ENCODE results near the gene WDR62. TPM values are rescaled to one million over a fixed set of nuclear protein-coding genes. Genes with fewer than 3 reads are reported as not detected.

The WDR62 gene
- total RNA-seq, 4 donors from 2014 or later, result 0.78 to 1.8 (median 0.84) TPM

- Histone ChIP-seq H3K27me3 (no peaks in the 10 kb centered on the region), H3K9me3 (no peaks in the 10 kb centered on the region), H3K4me1 (no peaks in the 10 kb centered on the region), H3K27ac (no peak overlapping the region), H3K4me3 (replicated peaks in 1 of 3) (no peak overlapping the region), H3K36me3 (no peaks in the 10 kb centered on the region)
- 81 to 90% methylated on average over 6 of the region's 6 CpGs for WGBS, 2 donors
- no peak for DNase-seq
- intact Hi-C loops (cut with DNase I), result no loop called here
- TF ChIP-seq POLR2A (IDR thresholded peaks at IDR 0.05) (no peak), CTCF (IDR thresholded peaks at IDR 0.05) (no peak)
These were observed 42.3 kb downstream of the WDR62 start for GRCh38 chr19:36097036-36097435.

GRCh38 chr19:36099166-36099785, 44.6 kb downstream of the WDR62 start:
- Histone ChIP-seq H3K36me3 (no peaks in the 10 kb centered on the region), H3K4me3 (replicated peaks in 1 of 3) (no peak overlapping the region), H3K27me3 (no peaks in the 10 kb centered on the region), H3K9me3 (no peaks in the 10 kb centered on the region), H3K27ac (no peak overlapping the region), H3K4me1 (no peaks in the 10 kb centered on the region)
- intact Hi-C loops (cut with DNase I), result no loop called here
- DNase-seq, result no peak
- WGBS, 2 donors, result 85 to 88% methylated on average over 18 to 19 of the region's 19 CpGs
- no peak for TF ChIP-seq CTCF (IDR thresholded peaks at IDR 0.05)
- TF ChIP-seq POLR2A (IDR thresholded peaks at IDR 0.05), result no peak

GRCh38 chr19:36100476-36100875, 45.8 kb downstream of the WDR62 start:
- Histone ChIP-seq H3K27ac (no peak overlapping the region), H3K27me3 (no peaks in the 10 kb centered on the region), H3K36me3 (no peaks in the 10 kb centered on the region), H3K4me3 (replicated peaks in 1 of 3) (no peak overlapping the region), H3K4me1 (no peaks in the 10 kb centered on the region), H3K9me3 (no peaks in the 10 kb centered on the region)
- TF ChIP-seq CTCF (IDR thresholded peaks at IDR 0.05), result no peak
- no peak for TF ChIP-seq POLR2A (IDR thresholded peaks at IDR 0.05)
- 79 to 94% methylated on average over 2 to 3 of the region's 5 CpGs for WGBS, 2 donors
- DNase-seq, result no peak
- intact Hi-C loops (cut with DNase I), result no loop called here

GRCh38 chr19:36101550-36102327, 47.0 kb downstream of the WDR62 start:
- DNase-seq, result no peak
- Histone ChIP-seq H3K36me3 (no peaks in the 10 kb centered on the region), H3K9me3 (no peaks in the 10 kb centered on the region), H3K27ac (no peak overlapping the region), H3K27me3 (no peaks in the 10 kb centered on the region), H3K4me1 (no peaks in the 10 kb centered on the region), H3K4me3 (replicated peaks in 1 of 3) (no peak overlapping the region)
- 89 to 100% methylated on average over 3 to 25 of the region's 27 CpGs for WGBS, 2 donors
- intact Hi-C loops (cut with DNase I), result no loop called here
- TF ChIP-seq CTCF (IDR thresholded peaks at IDR 0.05) (no peak), POLR2A (IDR thresholded peaks at IDR 0.05) (no peak)

GRCh38 chr19:36103040-36103626, 48.4 kb downstream of the WDR62 start:
- no peak for DNase-seq
- Histone ChIP-seq H3K9me3 (no peaks in the 10 kb centered on the region), H3K4me3 (replicated peaks in 1 of 3) (no peak overlapping the region), H3K27me3 (no peaks in the 10 kb centered on the region), H3K4me1 (no peaks in the 10 kb centered on the region), H3K36me3 (no peaks in the 10 kb centered on the region), H3K27ac (no peak overlapping the region)
- intact Hi-C loops (cut with DNase I), result no loop called here
- no peak for TF ChIP-seq CTCF (IDR thresholded peaks at IDR 0.05)
- TF ChIP-seq POLR2A (IDR thresholded peaks at IDR 0.05), result no peak
- WGBS, 2 donors, result 93 to 95% methylated on average over 7 to 11 of the region's 24 CpGs
